VCaP (cell line): Measurements from ENCODE around the gene KCNK15.

Source experiments
- H3K27ac ChIP-seq: fragments of 450-650 bp; 2 replicates; pipeline ENCODE4 v1.5.1; 2017
- TF ChIP-seq, protein P1 (sequence below): fragments of 450-650 bp; conservative IDR thresholded peaks from 2 replicates; pipeline ENCODE4 v1.5.1; 2017; ENCODE audit warnings: mild to moderate bottlenecking, moderate library complexity

Gene KCNK15

DNA sequence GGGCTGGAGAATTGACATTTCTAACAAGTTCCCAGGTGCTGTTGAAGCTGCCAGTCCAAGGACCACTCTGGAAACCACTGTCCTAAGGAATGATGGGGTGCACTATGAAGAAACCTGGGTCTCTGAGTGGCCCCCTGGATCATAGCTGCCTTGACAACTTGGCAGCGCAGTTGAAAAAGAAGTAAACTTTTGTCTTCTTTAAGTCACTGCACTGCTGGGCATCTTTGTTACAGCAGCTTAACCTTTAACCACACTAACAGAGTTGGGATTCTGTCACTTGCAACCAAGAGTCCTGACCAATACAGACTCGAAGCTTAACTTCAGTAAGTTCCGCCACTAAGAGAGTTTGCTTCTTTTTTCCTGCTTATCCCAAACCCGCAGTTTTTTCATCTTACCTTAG lies 8.5 kb upstream of the KCNK15 start:
- H3K27ac ChIP-seq, result no peak overlapping the region

DNA sequence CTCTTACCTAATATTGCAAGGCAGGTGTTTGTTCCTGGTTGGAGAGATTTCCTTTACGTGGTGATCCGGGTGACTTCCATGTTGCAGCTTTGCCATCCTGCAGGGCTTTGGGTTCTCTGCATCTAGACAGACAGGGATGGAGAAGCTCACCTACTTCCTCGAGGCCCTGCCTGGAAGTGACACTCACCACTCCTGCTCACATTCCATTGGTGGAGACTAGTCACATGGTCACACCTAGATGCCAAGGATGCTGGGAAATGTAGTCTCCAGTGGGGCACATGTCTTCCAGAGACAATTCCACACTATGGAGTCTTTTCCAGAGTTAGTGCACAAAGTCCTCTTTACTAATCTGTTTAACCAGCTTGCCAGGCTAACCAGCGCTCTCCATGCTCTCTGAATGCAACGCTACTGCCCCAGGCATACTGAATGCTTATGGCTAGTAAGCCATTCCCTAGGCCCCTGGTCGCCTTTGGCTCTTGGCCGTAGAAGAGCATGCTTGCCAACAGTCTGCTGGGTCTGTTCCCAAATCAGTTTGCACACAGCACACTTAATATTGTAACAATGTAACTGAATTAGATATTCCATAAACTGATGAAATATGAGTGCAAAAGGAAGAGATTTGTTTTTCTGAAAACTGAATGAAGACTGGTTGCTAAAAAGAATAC lies 6.7 kb upstream of the KCNK15 start:
- H3K27ac ChIP-seq, result no peak overlapping the region
- TF ChIP-seq, protein P1, sequence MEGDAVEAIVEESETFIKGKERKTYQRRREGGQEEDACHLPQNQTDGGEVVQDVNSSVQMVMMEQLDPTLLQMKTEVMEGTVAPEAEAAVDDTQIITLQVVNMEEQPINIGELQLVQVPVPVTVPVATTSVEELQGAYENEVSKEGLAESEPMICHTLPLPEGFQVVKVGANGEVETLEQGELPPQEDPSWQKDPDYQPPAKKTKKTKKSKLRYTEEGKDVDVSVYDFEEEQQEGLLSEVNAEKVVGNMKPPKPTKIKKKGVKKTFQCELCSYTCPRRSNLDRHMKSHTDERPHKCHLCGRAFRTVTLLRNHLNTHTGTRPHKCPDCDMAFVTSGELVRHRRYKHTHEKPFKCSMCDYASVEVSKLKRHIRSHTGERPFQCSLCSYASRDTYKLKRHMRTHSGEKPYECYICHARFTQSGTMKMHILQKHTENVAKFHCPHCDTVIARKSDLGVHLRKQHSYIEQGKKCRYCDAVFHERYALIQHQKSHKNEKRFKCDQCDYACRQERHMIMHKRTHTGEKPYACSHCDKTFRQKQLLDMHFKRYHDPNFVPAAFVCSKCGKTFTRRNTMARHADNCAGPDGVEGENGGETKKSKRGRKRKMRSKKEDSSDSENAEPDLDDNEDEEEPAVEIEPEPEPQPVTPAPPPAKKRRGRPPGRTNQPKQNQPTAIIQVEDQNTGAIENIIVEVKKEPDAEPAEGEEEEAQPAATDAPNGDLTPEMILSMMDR, result no peak

More for the DNA sequence above, 8.5 kb upstream of the KCNK15 start:
- TF ChIP-seq, protein P1, result no peak

DNA sequence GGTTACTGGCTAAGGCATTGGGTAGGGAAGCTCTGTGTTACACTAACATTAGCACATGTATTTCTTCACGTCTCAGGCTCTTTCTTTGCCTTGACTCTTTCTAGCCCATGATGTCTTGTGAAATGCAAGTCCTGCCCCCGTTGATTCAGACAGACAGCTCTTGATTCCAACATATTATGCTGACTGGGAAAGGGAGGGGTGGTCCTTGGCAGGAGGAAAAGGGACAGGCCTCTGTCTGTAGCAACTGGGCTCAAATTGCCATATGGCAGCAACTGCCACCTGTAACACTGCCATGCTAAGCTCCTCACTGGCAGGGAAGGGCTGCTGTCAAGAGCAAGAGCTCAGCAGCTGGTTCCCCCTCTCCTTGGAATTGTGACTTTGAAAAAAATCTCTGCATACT lies 5.7 kb upstream of the KCNK15 start:
- H3K27ac ChIP-seq, result no peak overlapping the region
- TF ChIP-seq, protein P1, result no peak

DNA sequence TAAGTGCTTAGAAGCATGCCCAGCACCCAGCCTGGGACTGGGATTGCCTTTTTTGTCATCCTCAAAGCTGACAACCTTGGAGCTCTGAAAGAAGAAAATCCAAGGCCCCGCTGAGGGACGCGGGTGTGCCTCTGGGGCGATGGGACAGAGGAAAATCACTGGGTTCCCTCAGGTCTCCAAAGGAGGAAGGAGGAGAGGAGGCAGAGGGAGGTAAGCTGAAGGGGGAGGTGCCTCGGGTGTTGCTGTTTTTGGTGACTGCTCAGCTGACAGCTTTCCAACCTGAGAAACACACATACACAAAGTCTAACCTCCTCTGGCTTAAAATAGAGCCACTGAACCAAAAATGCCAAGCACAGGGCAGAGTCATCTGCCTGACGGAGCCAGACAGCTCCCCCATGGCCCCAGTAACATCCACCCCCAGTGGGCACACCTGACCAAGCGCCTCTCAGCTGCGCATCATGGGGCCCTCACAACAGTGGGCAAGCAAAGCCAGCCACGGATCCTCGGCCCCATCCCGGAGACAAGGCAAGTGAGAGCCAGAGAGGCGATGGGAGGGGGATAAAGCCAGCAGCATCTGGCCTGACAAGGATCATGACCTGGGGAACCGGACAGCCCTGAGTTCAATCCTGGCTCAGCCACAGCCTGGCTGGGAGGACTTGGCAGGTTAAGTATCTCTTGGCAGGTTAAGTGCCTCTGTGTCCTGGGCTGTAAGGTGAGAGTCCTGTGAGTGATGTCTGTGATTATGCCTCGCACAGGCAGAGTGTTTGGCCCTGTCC lies 3.2 kb upstream of the KCNK15 start:
- no peak overlapping the region for H3K27ac ChIP-seq
- TF ChIP-seq, protein P1, result no peak

DNA sequence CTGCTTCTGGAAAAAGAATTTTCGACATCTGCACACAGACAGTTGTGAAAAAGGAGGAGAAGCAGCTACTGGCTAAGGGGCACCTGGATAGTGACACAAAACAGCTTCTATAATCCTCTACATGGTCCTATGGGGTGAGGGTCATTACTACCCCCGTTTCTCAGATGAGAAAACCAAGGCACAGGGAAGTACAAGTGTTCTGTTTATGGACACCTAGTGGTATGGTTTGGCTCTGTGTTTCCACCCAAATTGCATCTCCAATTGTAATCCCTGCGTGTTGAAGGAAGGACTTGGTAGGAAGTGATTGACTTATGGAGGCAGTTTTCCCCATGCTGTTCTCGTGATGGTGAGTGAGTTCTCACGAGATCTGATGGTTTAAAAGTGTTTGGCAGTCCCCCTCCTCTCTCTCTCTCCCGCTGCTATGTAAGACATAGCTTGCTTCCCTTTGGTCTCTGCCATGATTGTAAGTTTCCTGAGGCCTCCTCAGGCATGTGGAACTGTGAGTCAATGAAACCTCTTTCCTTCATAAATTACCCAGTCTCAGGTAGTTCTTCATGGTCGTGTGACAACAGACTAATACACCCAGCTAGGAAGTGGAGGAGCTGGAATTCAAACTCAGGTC lies 2.5 kb upstream of the KCNK15 start:
- no peak overlapping the region for H3K27ac ChIP-seq

DNA sequence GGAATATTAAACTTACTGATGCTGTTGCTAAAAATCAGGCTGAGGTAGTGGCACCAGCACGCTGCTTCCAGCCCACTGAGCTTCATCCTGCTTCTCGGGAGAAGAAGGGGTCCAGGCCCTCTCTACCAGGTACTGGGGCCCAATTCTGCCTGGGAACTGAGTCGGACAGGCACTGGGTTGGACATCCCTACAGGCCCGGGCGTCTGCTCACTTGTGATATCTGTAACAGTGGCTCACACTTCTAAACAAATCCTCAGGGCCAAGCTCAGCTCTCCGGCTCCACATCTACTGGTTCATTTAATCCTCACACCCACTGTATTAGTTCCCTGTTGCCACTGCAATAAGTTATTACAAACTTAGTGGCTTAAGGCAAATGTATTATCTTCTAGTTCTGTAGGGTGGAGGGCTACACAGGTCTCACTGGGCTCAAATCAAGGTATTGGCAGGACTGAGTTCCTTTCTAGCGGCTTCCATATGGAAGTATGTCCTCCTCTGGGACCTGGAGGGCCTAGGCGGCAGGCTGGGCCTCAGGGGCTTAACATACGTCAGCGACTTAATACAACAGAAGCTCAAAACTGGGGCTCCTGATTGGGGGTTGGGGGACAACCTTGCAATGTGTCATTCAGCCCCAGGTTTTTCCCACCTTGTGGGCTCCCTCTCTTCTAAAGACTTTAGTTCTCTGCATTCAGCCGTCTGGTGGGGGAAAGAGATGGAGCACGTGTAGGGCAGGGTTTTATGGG lies 1.6 kb upstream of the KCNK15 start:
- no peak overlapping the region for H3K27ac ChIP-seq
- TF ChIP-seq, protein P1, result no peak

More for the DNA sequence above, 2.5 kb upstream of the KCNK15 start:
- TF ChIP-seq, protein P1, result no peak
